ENCODE measurements around the gene FBXL13.
"Not testable (repeated sequence)": the region's sequence is repeated elsewhere in the genome, so short reads cannot be mapped to it uniquely, and the experiment has no call there.

Gene FBXL13

DNA sequence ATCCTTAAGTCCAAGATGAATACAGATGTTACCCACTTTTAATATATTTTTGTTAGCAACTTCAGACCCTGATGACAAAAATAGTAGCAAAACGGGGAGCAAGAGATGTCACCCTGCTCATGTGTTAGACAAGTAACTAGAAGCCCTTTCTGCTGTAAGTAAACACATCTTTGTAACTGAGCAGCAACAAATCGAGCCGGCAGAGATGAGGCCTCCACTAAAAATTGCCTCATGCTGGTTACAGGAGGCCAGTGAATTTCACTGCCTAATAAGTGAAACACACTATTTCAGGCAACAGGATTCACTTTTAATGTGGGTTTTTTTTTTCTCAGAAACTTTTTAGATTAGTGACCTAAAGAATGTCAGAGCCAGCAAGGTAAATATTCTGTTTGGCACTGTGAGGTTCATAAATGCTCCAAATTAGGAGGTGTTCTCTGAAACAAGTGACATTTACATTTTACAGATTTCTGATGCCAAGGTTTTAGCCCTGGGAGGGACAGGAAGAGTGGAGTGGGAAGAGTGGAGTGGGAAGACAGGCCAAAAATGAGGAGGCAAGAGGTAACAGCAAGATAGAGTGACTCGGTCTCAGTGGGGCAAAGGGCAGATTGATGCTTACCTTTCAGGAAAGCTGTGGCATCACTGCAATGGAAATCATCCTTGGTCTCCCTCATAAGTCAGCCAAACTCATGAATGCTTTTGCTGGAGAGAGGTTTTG is 215.4 kb downstream of the FBXL13 start:
- DNase-seq (ENCODE audit: low read depth) = no peak

DNA sequence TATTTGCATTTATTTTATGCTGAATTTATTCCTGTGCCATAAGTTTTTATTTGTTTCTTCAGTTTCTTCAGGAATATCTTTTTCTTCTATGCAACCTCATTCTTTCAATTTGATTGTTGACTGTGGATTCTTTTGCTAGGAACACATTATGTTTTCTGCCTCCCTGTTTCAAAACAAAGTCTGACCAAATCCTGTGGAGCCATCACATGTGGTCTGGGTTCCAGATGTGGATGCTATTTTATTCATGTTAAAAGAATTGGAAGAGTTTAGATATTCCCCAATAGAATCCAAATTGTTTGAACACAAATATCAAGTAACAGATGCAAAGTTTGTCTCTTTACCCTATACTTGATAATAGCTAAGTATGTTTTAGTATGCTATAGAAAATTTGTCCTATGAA is 218.6 kb downstream of the FBXL13 start:
- no peak for DNase-seq (ENCODE audit: low read depth)

DNA sequence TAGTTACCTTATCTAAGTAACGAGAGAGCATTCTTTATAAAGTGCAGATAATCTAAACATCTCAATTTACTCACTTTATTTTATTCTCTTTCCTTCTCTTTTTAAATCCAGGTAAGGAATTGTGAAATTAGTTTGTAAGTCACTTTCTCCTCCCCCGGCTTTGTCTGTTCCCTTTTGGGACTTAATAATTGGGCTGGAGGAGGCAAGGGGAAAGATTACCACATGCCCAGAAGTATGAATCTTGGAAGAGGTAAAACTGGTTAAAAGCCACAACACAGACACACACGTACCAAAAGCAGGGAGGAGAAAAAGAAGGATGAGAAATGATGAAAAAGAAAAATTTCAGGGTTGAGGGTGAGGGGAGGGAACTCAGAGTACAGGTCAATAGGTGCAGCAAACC is 225.1 kb downstream of the FBXL13 start:
- DNase-seq (ENCODE audit: low read depth) = no peak

DNA sequence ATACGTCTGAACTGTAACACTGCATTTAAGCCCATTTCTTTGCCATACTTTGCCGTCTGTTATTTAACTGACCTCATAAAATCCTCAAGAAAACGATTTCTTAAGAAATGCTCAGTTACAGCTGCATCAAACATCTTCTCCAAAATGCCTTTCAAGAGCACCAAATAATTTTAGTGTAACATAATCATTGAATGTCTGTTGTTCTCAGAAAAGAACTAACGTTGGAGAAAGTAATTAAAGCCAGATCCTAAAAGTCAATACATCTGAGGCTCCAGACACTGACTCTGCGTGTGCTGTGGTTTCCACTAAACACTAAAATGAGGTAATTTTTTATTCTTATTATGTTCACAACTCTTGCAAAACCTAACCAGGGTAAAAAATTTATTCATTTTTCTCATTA is 225.5 kb downstream of the FBXL13 start:
- DNase-seq (ENCODE audit: low read depth) = no peak

DNA sequence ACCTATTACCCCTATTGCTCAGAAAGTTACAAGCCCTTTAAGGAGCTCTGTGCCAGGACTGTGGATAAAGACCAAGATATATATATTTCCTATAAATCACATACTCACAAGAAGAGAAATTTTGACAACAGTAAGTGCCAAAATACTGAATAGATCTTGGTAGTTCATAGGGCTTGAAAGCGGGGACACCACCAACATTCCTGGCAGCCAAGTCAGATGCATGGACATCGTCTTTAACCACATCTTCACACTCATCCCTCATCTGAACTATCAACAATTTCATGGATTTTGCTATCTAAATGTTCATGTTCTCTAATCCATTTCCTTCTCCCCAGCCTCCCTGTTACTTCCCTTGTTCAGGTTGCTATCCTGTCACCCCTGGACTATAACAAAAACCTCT is 229.2 kb downstream of the FBXL13 start:
- no peak for DNase-seq (ENCODE audit: low read depth)

DNA sequence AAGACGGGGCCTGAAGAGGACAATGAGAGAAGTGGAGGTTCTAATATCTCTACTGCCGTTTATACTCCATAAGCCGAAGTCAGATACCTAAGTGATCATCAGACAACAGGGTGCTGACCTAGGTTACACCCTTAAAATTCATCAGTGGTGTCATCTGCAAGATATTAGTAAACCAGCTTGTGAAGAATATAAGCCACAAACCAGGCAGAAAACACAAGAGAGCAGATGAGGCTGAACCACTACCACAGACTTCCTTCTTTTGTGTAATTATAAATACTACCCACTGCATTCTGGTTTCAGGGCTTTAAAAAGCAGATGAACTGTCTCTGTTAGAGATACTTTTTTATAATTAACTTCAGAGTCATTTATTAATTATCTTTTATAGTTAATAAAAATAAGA is 230.7 kb downstream of the FBXL13 start:
- DNase-seq (ENCODE audit: low read depth) = no peak

DNA sequence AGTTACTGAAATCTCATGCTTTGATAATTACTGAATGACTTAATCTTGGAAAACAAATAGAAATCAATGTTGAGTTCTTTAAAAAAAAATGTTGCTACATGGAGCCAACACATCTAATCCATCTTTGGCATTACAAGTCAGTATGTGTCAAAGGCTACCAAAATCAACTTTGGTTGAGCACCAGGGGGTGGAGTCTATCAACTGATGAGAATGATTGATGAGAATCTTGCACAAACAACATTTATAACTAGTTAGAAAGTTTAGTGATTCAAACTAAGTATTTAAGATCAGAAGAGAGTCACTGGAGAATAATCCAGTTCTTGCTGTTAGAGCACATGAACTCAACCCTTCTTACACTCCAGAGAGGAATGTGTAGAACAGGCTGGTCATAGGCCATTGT is 232.3 kb downstream of the FBXL13 start:
- DNase-seq (ENCODE audit: low read depth) = no peak

DNA sequence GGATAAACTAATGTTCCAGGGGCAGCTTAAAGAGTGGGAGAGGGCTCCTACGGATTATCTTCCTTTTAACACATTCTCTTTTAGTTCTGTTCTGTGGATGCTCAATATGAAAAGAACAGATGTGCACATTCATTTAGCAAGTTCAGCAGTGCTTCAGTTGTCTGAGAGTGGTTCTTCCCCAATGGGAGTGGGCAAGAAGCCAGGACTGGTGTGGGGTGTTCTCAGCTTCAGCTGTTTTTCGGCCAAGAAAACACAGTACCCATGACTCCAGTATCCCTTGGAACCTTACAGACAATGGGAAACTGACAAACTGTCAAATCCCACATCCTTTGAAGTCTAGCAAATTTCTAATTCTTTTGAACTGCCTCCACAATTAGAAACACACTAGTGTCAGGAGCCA is 233.3 kb downstream of the FBXL13 start:
- DNase-seq (ENCODE audit: low read depth) = no peak

DNA sequence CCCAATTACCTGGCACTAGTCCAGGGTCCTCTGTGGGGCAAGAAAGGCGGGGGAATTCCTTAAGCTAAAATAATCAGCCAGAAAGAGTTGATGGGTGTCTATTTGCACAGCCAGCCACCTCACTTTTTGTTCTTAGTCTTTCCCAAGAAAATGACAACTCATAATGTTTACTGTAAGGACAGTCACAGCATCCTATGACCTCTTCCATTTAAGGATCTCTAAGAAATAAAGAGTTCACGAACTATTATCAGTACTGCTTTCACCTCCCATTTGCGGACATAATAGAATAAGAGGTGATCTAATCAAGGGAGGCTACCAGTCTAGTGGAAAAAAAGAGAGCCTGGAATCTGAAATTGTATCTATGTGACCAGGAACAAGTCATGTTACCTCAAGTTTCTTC is 234.2 kb downstream of the FBXL13 start:
- DNase-seq (ENCODE audit: low read depth) = no peak

DNA sequence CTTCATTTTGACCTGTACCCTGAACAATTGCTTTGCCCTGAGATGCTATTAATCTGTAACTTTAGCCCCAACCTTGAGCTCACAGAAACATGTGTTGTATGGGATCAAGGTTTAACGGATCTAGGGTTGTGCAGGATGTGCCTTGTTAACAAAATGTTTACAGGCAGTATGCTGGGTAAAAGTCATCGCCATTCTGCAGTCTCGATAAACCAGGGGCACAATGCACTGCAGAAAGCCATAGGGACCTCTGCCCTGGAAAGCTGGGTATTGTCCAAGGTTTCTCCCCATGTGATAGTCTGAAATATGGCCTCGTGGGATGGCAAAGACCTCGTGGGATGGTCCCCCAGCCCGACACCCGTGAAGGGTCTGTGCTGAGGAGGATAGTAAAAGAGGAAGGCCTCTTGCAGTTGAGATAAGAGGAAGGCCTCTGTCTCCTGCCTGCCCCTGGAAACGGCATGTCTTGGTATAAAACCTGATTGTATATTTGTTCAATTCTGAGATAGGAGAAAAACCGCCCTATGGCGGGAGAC is 236.0 kb downstream of the FBXL13 start:
- not testable (repeated sequence) for DNase-seq (ENCODE audit: low read depth)

DNA sequence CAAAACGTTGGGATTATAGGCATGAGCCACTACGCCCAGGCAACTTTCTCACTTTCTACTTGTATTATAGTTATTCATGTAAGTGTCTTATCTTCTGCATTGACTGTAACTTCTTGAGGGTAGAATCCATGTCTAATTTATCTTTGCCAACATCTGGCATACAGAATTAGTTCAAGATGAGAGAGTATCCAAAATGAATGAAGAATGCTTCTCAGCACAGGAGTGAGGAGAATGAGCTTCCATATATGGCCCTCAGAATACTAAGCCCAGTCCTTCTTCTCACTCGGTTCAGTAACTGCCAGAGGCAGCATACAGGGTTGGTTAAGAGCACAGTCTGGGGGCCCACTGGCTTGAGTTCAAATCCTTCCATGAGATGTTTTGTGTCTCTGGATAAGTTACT is 236.8 kb downstream of the FBXL13 start:
- no peak for DNase-seq (ENCODE audit: low read depth)

DNA sequence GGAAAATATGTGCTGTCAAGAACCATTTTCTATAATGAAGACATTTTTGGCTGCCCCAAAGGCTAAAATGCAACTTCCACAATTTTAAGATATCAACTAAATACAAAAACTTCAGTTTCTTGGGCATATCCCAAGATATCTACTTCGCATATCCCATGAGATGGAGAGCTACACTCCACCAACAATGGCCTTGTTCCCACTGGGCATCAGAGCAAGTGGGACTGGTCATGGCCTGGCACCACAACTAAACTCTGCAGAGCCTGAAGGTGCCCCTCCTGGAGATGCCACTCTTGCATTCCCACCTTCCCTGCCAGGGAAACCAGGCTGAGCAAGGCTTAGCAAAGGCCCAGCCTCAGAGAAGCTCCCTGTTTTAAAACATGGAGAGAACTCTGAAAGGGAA is 237.6 kb downstream of the FBXL13 start:
- no peak for DNase-seq (ENCODE audit: low read depth)

DNA sequence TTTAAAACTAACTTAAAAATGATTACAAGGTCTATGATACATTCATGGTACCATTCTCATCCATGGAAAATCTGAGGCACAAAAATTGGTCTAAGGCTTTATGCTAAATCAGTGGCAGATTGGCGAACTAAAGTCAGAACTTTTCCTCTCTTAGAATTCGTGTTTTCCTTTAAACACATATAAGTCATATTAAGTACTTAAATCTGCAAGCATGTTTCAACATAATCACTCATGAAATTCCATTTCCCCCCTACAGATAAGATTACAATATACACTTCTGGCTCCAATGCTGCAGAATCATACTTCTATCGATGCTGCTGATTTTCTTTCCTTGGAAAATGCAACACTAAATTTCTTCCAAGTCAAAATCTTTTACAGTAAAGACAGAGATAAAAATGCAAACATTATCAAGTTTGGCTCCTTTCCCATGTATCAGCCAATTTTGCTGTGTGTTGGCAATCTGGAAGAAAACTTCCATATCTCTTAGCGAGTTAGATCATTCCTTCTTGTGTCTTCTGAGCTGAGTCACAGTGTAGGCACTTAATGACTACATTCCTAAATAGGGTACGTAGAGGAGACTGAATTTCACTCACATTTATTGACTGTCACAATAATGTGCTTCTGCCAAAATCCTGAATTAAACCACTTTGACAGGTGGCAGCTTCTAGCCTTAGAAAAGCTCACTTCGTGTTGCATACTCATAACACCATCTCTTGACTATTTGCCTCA is 238.2 kb downstream of the FBXL13 start:
- no peak for DNase-seq (ENCODE audit: low read depth)

DNA sequence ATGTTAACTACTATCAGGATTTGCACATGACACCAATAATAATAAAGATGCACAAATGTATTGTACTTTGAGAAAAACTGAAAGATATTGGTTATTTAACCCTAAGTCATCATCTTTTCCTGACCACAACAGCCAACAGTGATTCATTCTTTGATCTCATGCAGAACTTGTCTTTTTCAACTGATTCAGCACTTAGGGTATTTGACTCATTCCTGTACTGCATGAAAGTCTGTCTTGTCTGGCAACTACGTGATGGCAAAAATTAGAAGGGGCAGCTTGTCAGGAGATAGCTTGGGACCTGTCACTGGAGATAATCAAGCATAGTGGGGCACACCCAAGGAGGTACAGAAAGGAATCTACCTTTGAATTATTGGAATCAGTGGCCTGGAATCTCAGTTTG is 239.6 kb downstream of the FBXL13 start:
- DNase-seq (ENCODE audit: low read depth) = no peak

DNA sequence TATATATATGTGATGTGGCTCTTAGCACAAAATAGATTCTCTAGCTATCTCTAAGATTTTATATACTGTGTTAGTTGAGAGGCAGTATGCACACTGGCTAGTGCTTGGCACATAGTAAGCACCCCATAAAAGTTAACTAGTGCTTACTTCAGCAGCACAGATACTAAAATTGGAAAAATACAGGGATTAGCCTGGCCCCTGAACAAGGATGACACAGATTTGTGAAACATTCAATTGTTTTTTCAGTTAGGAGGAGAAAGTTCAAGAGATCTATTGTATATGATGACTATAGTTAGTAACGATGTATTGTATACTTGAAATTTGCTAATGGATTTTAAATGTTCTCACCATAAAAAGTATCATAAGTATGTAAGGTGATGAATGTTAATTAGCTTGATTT is 240.1 kb downstream of the FBXL13 start:
- no peak for DNase-seq (ENCODE audit: low read depth)

DNA sequence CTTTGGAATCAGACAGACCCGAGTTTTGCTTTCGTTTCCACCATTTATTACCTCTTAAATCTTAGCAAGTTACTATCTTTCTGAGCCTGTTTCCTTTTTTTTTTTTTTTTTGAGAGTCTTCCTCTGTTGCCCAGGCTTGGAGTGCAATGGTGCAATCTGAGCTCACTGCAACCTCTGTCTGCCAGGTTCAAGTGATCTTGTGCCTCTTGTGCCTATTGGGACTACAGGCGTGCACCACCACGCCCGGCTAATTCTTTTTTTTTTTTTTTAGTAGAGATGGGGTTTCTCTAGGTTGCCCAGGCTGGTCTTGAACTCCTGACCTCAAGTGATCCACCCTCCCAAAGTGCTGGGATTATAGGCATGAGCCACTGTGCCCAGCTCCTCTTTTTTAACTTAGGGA is 241.3 kb downstream of the FBXL13 start:
- DNase-seq (ENCODE audit: low read depth) = no peak

DNA sequence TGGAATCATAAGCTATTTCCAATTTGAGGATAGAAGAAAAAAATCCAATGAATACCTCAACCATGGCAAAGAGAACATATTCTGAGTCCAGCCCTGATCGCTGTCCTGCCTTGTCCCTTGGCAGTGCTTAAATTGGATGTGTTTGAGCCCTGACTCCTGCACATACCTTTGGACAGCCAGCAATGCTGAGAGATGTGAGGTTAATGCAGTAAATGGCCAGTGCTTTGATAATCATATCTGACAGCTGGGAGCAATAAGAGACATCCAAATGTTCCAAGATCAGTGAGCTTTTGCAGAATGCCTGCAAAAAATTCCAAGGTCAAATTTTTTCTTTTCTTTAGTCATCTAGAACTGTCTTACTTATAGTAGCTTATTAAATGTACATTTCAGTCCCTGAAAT is 241.9 kb downstream of the FBXL13 start:
- DNase-seq (ENCODE audit: low read depth) = no peak

DNA sequence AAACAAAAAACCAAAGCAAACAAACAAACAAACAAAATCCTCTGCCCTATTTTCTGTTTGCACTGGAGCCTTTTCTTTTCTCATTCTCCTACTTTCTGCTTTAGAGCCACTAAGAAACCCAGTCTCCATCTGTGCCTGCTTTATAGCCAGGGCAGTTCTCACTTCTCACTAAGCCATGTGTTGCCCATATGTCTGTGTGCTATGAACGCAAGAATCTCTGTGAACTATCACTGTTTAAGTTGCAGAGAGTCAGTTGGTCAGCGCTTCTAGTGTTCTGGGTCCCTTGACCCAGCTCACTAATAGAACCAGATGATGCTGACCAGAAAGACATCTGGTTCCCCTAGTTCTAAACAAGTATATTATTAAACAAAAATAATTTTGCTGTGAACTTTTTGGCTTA is 244.4 kb downstream of the FBXL13 start:
- no peak for DNase-seq (ENCODE audit: low read depth)

DNA sequence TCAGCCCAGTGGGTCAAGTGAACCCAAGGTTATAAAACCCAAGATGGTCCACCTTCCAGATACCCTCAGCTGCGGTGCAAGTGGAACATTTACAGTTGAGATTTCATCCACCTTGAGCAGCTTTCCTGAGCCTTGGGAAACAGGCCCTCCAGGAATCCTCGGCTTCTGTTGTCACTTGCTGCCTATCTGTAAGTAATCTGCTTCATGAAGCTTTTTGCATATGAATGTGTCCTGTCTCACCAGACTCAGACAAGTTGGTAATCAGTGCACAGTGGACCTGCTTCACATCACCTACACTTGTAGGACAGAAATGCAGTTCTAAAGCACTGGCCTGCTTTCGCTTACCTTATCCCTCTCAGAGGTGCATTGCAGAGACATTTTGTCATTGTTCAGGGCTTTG is 245.5 kb downstream of the FBXL13 start:
- DNase-seq (ENCODE audit: low read depth) = no peak

DNA sequence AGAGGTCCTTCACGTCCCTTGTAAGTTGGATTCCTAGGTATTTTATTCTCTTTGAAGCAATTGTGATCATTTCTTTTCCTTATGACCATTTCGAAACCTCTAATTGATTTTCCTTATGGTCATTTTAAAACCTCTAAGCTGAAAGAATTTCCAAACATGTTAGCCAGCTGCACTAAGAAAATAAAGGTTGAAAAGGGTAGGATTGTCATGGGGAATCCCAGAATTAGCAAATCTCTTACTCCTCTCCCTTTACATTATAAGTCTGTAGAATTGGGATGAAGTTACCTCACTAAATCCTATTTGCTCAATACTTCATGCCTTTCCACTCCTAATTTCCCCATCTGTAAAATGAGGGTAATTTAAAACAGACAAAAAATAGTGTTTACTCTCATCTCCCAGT is 246.3 kb downstream of the FBXL13 start:
- DNase-seq (ENCODE audit: low read depth) = no peak

DNA sequence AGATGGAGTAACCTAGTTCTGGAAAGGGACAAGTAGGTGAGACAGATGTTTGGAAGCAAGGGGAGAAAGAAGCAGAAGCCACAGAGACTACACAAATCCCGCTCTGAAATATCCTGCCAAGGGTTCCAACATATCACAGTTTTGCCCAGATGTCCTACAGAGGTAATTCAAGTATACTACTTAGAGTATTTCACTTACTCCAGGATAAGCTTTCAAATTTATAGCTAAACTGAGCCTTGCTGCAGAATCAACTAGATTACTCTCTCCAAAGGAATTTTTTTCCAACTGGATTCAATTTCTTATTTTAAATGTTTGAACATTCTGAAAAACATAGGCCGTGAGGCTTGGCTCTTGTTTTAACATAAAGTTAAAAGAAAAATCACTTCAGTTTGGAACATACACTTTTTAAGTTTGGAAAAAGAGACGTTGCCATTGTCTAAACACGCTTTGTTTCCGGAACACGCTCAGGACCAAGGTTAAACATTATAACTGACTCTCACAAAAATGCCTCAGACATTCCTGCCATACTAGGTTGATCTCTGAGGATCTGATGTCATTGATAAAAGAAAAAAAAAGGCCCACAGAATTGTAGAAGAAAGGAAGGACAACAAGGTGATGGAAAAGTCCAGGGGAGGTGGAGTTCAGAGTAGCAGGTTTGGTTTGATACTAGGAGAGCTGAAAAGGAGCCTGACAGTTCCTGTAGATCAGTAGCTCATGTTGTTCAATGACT is 251.0 kb downstream of the FBXL13 start:
- no peak for DNase-seq (ENCODE audit: low read depth)

DNA sequence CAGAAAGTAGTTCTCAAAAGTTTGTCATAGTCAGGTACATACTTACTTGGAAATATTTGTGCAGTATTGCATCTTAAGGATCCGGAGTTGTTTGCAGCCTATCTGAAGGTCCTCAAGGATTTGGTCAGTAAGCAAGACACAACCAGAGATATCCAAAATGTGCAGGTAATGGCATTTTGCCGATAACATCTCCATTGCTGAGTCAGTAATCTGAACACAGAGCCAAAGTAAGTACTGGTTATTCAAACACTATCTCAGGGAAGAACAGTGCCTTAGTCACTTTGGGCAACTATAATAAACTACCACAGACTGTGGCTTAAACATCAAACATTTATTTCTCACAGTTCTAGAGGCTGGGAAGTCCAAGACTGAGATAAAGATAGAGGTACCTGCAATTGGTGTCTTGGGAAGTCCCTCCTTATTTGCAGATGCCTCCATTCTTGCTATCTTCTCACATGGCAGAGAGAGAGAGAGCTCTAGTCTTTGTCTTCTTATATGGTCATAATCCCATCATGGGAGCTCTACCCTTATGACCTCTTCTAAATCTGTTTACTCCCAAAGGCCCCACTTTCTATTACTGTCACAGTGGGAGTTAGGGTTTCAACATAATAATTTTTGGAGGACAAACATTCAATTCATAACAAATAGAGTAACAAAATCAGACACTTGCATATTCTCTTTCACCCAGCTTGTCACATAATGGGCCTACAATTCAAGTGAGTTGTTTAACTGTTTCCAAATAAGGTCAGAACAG is 252.4 kb downstream of the FBXL13 start:
- no peak for DNase-seq (ENCODE audit: low read depth)

Measured in stimulated activated CD8-positive, alpha-beta memory T cell treated with anti-CD3 and anti-CD28 coated beads, Interleukin-15, amount 100 ng/mL, for 1 hour (primary cell).